Measurements from ENCODE around the gene POU3F1. TPM values are rescaled to one million over a fixed set of nuclear protein-coding genes. Genes with fewer than 3 reads are reported as not detected.

POU3F1 gene
- total RNA-seq: 1 to 10 TPM in 2 of 3 donors, under 1 TPM in 1; 0.91 to 1.3 (median 1.0) TPM

GRCh38 chr1:38046333-38046883 lies at the start of gene POU3F1:
Gene POU3F1, minus strand, starts transcription at chr1:38046793. Its CDS starts 50 bp downstream, at chr1:38046743.
- Mint-ChIP-seq H3K4me1 (ENCODE audit: low read depth) (peaks cover 8% of the 10 kb centered on the region), H3K36me3 (ENCODE audit: insufficient read depth) (no peaks in the 10 kb centered on the region), H3K9me3 (no peaks in the 10 kb centered on the region), H3K27me3 (ENCODE audit: low read depth) (peaks cover 33% of the 10 kb centered on the region), H3K4me3 (peak within 1 kb of the TSS; percentile 74)
- DNase-seq (no peak), ATAC-seq (peak in 1 of 2 donors; percentile 6)

GRCh38 chr1:38095454-38095931 lies 48.9 kb upstream of the POU3F1 start:
- H3K4me1 Mint-ChIP-seq (ENCODE audit: low read depth): no peaks in the 10 kb centered on the region
- DNase-seq (no peak), ATAC-seq (no peak)
- no peaks in the 10 kb centered on the region for H3K9me3 Mint-ChIP-seq
- H3K36me3 Mint-ChIP-seq (ENCODE audit: insufficient read depth): no peaks in the 10 kb centered on the region
- no peak overlapping the region for H3K4me3 Mint-ChIP-seq
- H3K27me3 Mint-ChIP-seq (ENCODE audit: low read depth): peaks cover 24% of the 10 kb centered on the region

GRCh38 chr1:38094711-38095290 lies 48.2 kb upstream of the POU3F1 start:
- Mint-ChIP-seq H3K27me3 (ENCODE audit: low read depth) (peaks cover 30% of the 10 kb centered on the region), H3K4me1 (ENCODE audit: low read depth) (no peaks in the 10 kb centered on the region), H3K36me3 (ENCODE audit: insufficient read depth) (no peaks in the 10 kb centered on the region), H3K4me3 (no peak overlapping the region), H3K9me3 (no peaks in the 10 kb centered on the region)
- ATAC-seq (no peak), DNase-seq (no peak)

GRCh38 chr1:38093569-38094520 lies 47.3 kb upstream of the POU3F1 start:
- no peaks in the 10 kb centered on the region for H3K4me1 Mint-ChIP-seq (ENCODE audit: low read depth)
- no peaks in the 10 kb centered on the region for H3K9me3 Mint-ChIP-seq
- DNase-seq: no peak
- ATAC-seq: no peak
- H3K36me3 Mint-ChIP-seq (ENCODE audit: insufficient read depth): no peaks in the 10 kb centered on the region
- H3K27me3 Mint-ChIP-seq (ENCODE audit: low read depth): peaks cover 31% of the 10 kb centered on the region
- no peak overlapping the region for H3K4me3 Mint-ChIP-seq

GRCh38 chr1:38092256-38092655 lies 45.7 kb upstream of the POU3F1 start:
- H3K4me3 Mint-ChIP-seq: no peak overlapping the region
- H3K4me1 Mint-ChIP-seq (ENCODE audit: low read depth): no peaks in the 10 kb centered on the region
- H3K36me3 Mint-ChIP-seq (ENCODE audit: insufficient read depth): no peaks in the 10 kb centered on the region
- H3K27me3 Mint-ChIP-seq (ENCODE audit: low read depth): peaks cover 31% of the 10 kb centered on the region
- no peak for DNase-seq
- H3K9me3 Mint-ChIP-seq: no peaks in the 10 kb centered on the region
- ATAC-seq: no peak

GRCh38 chr1:38090796-38091195 lies 44.2 kb upstream of the POU3F1 start:
- Mint-ChIP-seq H3K9me3 (no peaks in the 10 kb centered on the region), H3K36me3 (ENCODE audit: insufficient read depth) (no peaks in the 10 kb centered on the region), H3K27me3 (ENCODE audit: low read depth) (peaks cover 31% of the 10 kb centered on the region), H3K4me3 (no peak overlapping the region), H3K4me1 (ENCODE audit: low read depth) (no peaks in the 10 kb centered on the region)
- ATAC-seq: no peak
- no peak for DNase-seq

GRCh38 chr1:38089712-38090360 lies 43.2 kb upstream of the POU3F1 start:
- Mint-ChIP-seq H3K4me1 (ENCODE audit: low read depth) (no peaks in the 10 kb centered on the region), H3K4me3 (no peak overlapping the region), H3K27me3 (ENCODE audit: low read depth) (peaks cover 31% of the 10 kb centered on the region), H3K36me3 (ENCODE audit: insufficient read depth) (no peaks in the 10 kb centered on the region), H3K9me3 (no peaks in the 10 kb centered on the region)
- DNase-seq (no peak), ATAC-seq (no peak)

- no peak overlapping the region for H3K4me3 Mint-ChIP-seq
- no peaks in the 10 kb centered on the region for H3K4me1 Mint-ChIP-seq (ENCODE audit: low read depth)
- H3K9me3 Mint-ChIP-seq: no peaks in the 10 kb centered on the region
- H3K27me3 Mint-ChIP-seq (ENCODE audit: low read depth): peaks cover 28% of the 10 kb centered on the region
- no peaks in the 10 kb centered on the region for H3K36me3 Mint-ChIP-seq (ENCODE audit: insufficient read depth)
- no peak for DNase-seq
- no peak for ATAC-seq
These were observed 42.2 kb upstream of the POU3F1 start for GRCh38 chr1:38088791-38089190.

GRCh38 chr1:38088366-38088765 lies 41.8 kb upstream of the POU3F1 start:
- Mint-ChIP-seq H3K4me3 (no peak overlapping the region), H3K27me3 (ENCODE audit: low read depth) (peaks cover 24% of the 10 kb centered on the region), H3K4me1 (ENCODE audit: low read depth) (no peaks in the 10 kb centered on the region), H3K9me3 (no peaks in the 10 kb centered on the region), H3K36me3 (ENCODE audit: insufficient read depth) (no peaks in the 10 kb centered on the region)
- ATAC-seq (no peak), DNase-seq (no peak)

- peaks cover 19% of the 10 kb centered on the region for H3K27me3 Mint-ChIP-seq (ENCODE audit: low read depth)
- no peak overlapping the region for H3K4me3 Mint-ChIP-seq
- H3K4me1 Mint-ChIP-seq (ENCODE audit: low read depth): no peaks in the 10 kb centered on the region
- H3K36me3 Mint-ChIP-seq (ENCODE audit: insufficient read depth): no peaks in the 10 kb centered on the region
- no peaks in the 10 kb centered on the region for H3K9me3 Mint-ChIP-seq
- DNase-seq: no peak
- ATAC-seq: no peak
These were observed 41.1 kb upstream of the POU3F1 start for GRCh38 chr1:38087676-38088075.

- Mint-ChIP-seq H3K4me1 (ENCODE audit: low read depth) (no peaks in the 10 kb centered on the region), H3K9me3 (no peaks in the 10 kb centered on the region), H3K4me3 (no peak overlapping the region), H3K36me3 (ENCODE audit: insufficient read depth) (no peaks in the 10 kb centered on the region), H3K27me3 (ENCODE audit: low read depth) (peaks cover 14% of the 10 kb centered on the region)
- ATAC-seq (no peak), DNase-seq (no peak)
These were observed 39.2 kb upstream of the POU3F1 start for GRCh38 chr1:38085666-38086330.

GRCh38 chr1:38084700-38085099 lies 38.1 kb upstream of the POU3F1 start:
- no peak for ATAC-seq
- no peaks in the 10 kb centered on the region for H3K4me1 Mint-ChIP-seq (ENCODE audit: low read depth)
- H3K36me3 Mint-ChIP-seq (ENCODE audit: insufficient read depth): no peaks in the 10 kb centered on the region
- H3K4me3 Mint-ChIP-seq: no peak overlapping the region
- no peak for DNase-seq
- peaks cover 5% of the 10 kb centered on the region for H3K27me3 Mint-ChIP-seq (ENCODE audit: low read depth)
- H3K9me3 Mint-ChIP-seq: no peaks in the 10 kb centered on the region

- H3K9me3 Mint-ChIP-seq: no peaks in the 10 kb centered on the region
- H3K27me3 Mint-ChIP-seq (ENCODE audit: low read depth): peaks cover 3% of the 10 kb centered on the region
- no peaks in the 10 kb centered on the region for H3K36me3 Mint-ChIP-seq (ENCODE audit: insufficient read depth)
- ATAC-seq: no peak
- H3K4me1 Mint-ChIP-seq (ENCODE audit: low read depth): no peaks in the 10 kb centered on the region
- H3K4me3 Mint-ChIP-seq: no peak overlapping the region
- no peak for DNase-seq
These were observed 37.5 kb upstream of the POU3F1 start for GRCh38 chr1:38084113-38084512.

- H3K4me3 Mint-ChIP-seq: no peak overlapping the region
- ATAC-seq: no peak
These were observed 36.9 kb upstream of the POU3F1 start for GRCh38 chr1:38083541-38083940.

More at GRCh38 chr1:38083541-38083940, 36.9 kb upstream of the POU3F1 start:
- H3K27me3 Mint-ChIP-seq (ENCODE audit: low read depth): peaks cover 3% of the 10 kb centered on the region
- DNase-seq: no peak
- H3K36me3 Mint-ChIP-seq (ENCODE audit: insufficient read depth): no peaks in the 10 kb centered on the region
- no peaks in the 10 kb centered on the region for H3K9me3 Mint-ChIP-seq
- H3K4me1 Mint-ChIP-seq (ENCODE audit: low read depth): no peaks in the 10 kb centered on the region
